Fibroblast of the aortic adventitia (primary cell): ENCODE measurements around the gene TBX2. TPM values are rescaled to one million over a fixed set of nuclear protein-coding genes. Genes with fewer than 3 reads are reported as not detected.

Source experiments
- DNase-seq: peaks from one replicate; pipeline ENCODE4 v3.0.0-alpha.2; 2010; ENCODE audit warnings: low read depth
- H3K4me3 ChIP-seq: 2 replicates; pipeline ENCODE4 v1.5.1; 2011; ENCODE audit warnings: low read depth, mild to moderate bottlenecking, control low read depth, low read length, moderate library complexity
- total RNA-seq: library from RNA; depleted of rRNA; stranded (reverse); fragments of >200 nt; gene quantifications from 2 replicates; pipeline ENCODE4 v1.2.3, GENCODE V29; 2012; ENCODE audit warnings: low replicate concordance
- TF ChIP-seq, protein P1 (sequence below): IDR thresholded peaks from 2 replicates; pipeline ENCODE4 v1.5.1; 2011; ENCODE audit warnings: mild to moderate bottlenecking, low read length, control low read depth, inconsistent platforms; ENCODE audit not compliant: insufficient read depth

The TBX2 gene
- total RNA-seq, 1 donor, result 20.8 TPM

DNA sequence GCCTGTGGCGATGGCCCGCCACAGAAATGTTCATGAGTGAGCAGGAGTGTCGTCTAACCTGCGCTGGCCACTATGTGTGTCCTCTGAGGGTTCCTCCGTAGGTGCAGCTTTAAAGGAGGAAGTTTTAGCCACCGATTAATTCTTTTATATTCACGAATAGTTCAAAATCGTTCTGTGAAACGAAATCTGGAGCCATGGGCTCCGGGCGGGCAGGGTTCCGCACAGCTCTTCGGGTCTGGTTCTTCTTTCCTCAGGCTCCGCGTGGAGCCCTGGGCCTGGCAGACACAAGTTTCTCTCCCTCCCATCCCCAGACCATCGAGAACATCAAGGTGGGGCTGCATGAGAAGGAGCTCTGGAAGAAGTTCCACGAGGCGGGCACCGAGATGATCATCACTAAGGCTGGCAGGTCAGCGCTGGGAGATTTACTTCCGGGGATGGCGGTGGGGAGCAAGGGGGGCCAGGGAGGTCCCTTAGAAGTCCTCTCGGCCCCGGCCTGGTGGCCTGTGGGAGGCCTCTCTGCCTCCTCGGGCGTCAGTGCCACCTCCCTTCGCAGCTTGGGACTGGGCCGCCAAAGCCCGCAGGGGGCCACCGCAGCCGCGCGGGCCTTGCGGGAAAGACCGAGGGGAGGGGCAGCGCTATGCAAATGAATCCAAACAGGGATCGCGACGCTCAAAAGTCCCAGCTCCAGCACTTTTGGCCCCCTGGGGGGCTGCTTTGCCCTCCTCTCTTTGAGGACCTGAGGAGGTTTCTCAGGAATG is 57.8 kb downstream of the TBX2 start:
- H3K4me3 ChIP-seq, result no peak overlapping the region
- DNase-seq, result no peak

DNA sequence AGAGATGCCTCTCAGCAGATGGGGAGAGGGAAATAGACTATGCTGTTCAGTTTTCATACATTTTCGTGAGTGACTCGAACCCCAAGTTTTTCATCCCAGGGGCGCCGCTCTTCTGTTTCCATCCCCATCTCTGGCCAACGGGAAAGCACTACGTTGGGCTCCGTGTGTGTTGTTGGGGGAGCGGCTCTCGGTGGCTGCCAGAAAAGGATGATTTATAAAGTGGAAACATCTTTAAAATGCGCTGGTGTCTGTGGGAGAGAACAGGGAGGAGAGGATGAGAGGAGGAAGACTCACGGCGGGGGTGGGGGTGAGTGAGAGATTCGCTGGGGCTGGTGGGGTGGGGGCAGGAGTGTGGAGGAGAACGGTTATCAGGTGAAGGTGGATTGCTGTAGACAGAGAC is 58.4 kb downstream of the TBX2 start:
- no peak overlapping the region for H3K4me3 ChIP-seq
- TF ChIP-seq, protein P1, sequence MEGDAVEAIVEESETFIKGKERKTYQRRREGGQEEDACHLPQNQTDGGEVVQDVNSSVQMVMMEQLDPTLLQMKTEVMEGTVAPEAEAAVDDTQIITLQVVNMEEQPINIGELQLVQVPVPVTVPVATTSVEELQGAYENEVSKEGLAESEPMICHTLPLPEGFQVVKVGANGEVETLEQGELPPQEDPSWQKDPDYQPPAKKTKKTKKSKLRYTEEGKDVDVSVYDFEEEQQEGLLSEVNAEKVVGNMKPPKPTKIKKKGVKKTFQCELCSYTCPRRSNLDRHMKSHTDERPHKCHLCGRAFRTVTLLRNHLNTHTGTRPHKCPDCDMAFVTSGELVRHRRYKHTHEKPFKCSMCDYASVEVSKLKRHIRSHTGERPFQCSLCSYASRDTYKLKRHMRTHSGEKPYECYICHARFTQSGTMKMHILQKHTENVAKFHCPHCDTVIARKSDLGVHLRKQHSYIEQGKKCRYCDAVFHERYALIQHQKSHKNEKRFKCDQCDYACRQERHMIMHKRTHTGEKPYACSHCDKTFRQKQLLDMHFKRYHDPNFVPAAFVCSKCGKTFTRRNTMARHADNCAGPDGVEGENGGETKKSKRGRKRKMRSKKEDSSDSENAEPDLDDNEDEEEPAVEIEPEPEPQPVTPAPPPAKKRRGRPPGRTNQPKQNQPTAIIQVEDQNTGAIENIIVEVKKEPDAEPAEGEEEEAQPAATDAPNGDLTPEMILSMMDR, result no peak
- DNase-seq, result no peak

More for the DNA sequence above, 57.8 kb downstream of the TBX2 start:
- TF ChIP-seq, protein P1, result no peak

DNA sequence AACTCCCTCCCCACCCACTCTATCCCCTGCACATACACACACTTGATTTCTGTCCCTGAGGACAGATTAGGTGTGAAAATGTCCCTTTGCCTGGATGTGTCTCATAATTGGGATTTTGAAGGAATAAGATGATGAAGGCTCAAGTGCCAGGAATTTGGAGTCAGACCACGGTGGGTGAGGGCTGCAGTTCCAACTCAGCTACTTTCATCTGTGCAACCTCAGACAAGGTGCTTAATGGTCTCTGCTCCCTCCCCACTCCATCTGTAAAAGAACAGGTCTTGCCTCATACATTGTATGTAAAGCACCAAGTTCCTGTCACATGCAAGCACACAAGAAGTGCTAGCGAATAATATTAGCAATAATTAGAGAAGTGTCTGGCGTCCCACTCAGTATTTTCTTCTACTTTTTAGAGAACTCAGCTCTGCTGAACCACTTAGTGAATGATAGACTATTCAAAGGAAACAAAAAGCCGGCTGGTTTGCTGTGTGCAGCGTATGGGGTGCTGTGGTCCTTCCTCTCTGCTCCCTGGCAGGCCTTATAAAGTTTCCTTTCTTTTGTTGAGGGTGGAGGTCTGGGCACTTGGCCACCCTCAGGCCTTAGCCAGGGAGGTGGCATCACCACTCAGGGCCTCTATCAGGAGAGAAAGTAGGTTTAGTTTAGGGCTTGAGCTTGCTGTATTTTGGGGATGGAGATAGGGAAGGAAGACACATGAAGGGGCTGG is 58.9 kb downstream of the TBX2 start:
- H3K4me3 ChIP-seq, result no peak overlapping the region
- DNase-seq, result no peak
- TF ChIP-seq, protein P1, result no peak

Other genes starting within 250 kb of the TBX2 start
- gene TBX4, start 52.6 kb downstream of the TBX2 start, total RNA-seq, result 0.16 TPM in 1 of 2 replicates, not detected in the other
- not detected in 2 replicates for gene NACA2, start 191.4 kb downstream of the TBX2 start, total RNA-seq